ENCODE data around the gene ADA.
A peak's percentile ranks its signal among the peaks of the same experiment; 100 is the strongest.

ADA gene

GRCh38 chr20:44646023-44646640 is 5.4 kb downstream of the ADA start:
- peak in 1 of 3 donors; percentile 13 for DNase-seq (ENCODE audit: low read depth in 2 of 3, low spot score in 1 of 3)

GRCh38 chr20:44644667-44645131 is 6.8 kb downstream of the ADA start:
- peak in 2 of 3 donors; percentile 12 to 20 for DNase-seq (ENCODE audit: low read depth in 2 of 3, low spot score in 1 of 3)

GRCh38 chr20:44644230-44644617 is 7.3 kb downstream of the ADA start:
- DNase-seq (ENCODE audit: low read depth in 2 of 3, low spot score in 1 of 3): no peak

- peak in 1 of 3 donors; percentile 15 for DNase-seq (ENCODE audit: low read depth in 2 of 3, low spot score in 1 of 3)
Measured at GRCh38 chr20:44643596-44644229, 7.8 kb downstream of the ADA start.

- no peak for DNase-seq (ENCODE audit: low read depth in 2 of 3, low spot score in 1 of 3)
Measured at GRCh38 chr20:44643154-44643519, 8.4 kb downstream of the ADA start.

GRCh38 chr20:44642203-44643153 is 9.0 kb downstream of the ADA start:
- DNase-seq (ENCODE audit: low read depth in 2 of 3, low spot score in 1 of 3): no peak

- no peak for DNase-seq (ENCODE audit: low read depth in 2 of 3, low spot score in 1 of 3)
Measured at GRCh38 chr20:44641325-44641724, 10.2 kb downstream of the ADA start.

GRCh38 chr20:44640522-44640921 is 11.0 kb downstream of the ADA start:
- DNase-seq (ENCODE audit: low read depth in 2 of 3, low spot score in 1 of 3): no peak

GRCh38 chr20:44637522-44638372 is 13.8 kb downstream of the ADA start:
- no peak for DNase-seq (ENCODE audit: low read depth in 2 of 3, low spot score in 1 of 3)

- no peak for DNase-seq (ENCODE audit: low read depth in 2 of 3, low spot score in 1 of 3)
Measured at GRCh38 chr20:44637042-44637441, 14.5 kb downstream of the ADA start.

- DNase-seq (ENCODE audit: low read depth in 2 of 3, low spot score in 1 of 3): no peak
Measured at GRCh38 chr20:44635877-44636276, 15.6 kb downstream of the ADA start.

- no peak for DNase-seq (ENCODE audit: low read depth in 2 of 3, low spot score in 1 of 3)
Measured at GRCh38 chr20:44633872-44634600, 17.5 kb downstream of the ADA start.

GRCh38 chr20:44633187-44633810 is 18.2 kb downstream of the ADA start:
- no peak for DNase-seq (ENCODE audit: low read depth in 2 of 3, low spot score in 1 of 3)

GRCh38 chr20:44632103-44632752 is 19.3 kb downstream of the ADA start:
- DNase-seq (ENCODE audit: low read depth in 2 of 3, low spot score in 1 of 3): no peak

GRCh38 chr20:44630297-44630696 is 21.2 kb downstream of the ADA start:
- no peak for DNase-seq (ENCODE audit: low read depth in 2 of 3, low spot score in 1 of 3)

GRCh38 chr20:44629542-44629941 is 22.0 kb downstream of the ADA start:
- no peak for DNase-seq (ENCODE audit: low read depth in 2 of 3, low spot score in 1 of 3)

GRCh38 chr20:44629017-44629385 is 22.5 kb downstream of the ADA start:
- DNase-seq (ENCODE audit: low read depth in 2 of 3, low spot score in 1 of 3): no peak

GRCh38 chr20:44627364-44628010 is 24.0 kb downstream of the ADA start:
- DNase-seq (ENCODE audit: low read depth in 2 of 3, low spot score in 1 of 3): no peak

GRCh38 chr20:44626278-44626677 is 25.2 kb downstream of the ADA start:
- DNase-seq (ENCODE audit: low read depth in 2 of 3, low spot score in 1 of 3): no peak

Measured in stimulated activated CD4-positive, alpha-beta T cell treated with anti-CD3 and anti-CD28 coated beads, Interleukin-12 subunit alpha, Interleukin-12 subunit beta, amount 100 ng/mL, for 48 hours (primary cell).